GM23338 (cell line): ENCODE results near the gene SCTR. TPM values are rescaled to one million over a fixed set of nuclear protein-coding genes. Genes with fewer than 3 reads are reported as not detected.

Experiments
- ATAC-seq: fragments of 200-7000 bp; cut with Tn5 transposase; 3 replicates; pipeline ENCODE4 v1.9.1; 2020
- DNase-seq: peaks from one replicate; pipeline ENCODE4 v3.0.0-alpha.2; 2015; ENCODE audit warnings: low spot score
- H2AFZ ChIP-seq: fragments of 200-600 bp; sonication (generic); 2 replicates; pipeline ENCODE4 v1.8.0; 2016; ENCODE audit warnings: antibody characterized with exemption, mild to moderate bottlenecking, moderate library complexity
- H3F3A ChIP-seq: fragments of 200-600 bp; sonication (generic); replicated peaks from 2 replicates; pipeline ENCODE4 v1.8.0; 2017; ENCODE audit warnings: antibody characterized with exemption, mixed run types, low read depth
- H3K27ac ChIP-seq: fragments of 200-600 bp; sonication (generic); 2 replicates; pipeline ENCODE4 v1.6.1; 2016; ENCODE audit warnings: low read depth
- H3K27me3 ChIP-seq: fragments of 200-600 bp; sonication (generic); 2 replicates; pipeline ENCODE4 v1.8.0; 2016; ENCODE audit warnings: mild to moderate bottlenecking, mixed run types, moderate library complexity; ENCODE audit not compliant: insufficient read depth
- H3K36me3 ChIP-seq: fragments of 200-600 bp; sonication (generic); 2 replicates; pipeline ENCODE4 v1.8.0; 2016; ENCODE audit warnings: mild to moderate bottlenecking; ENCODE audit not compliant: insufficient read depth
- H3K4me1 ChIP-seq: fragments of 200-600 bp; sonication (generic); 2 replicates; pipeline ENCODE4 v1.8.0; 2016; ENCODE audit warnings: mild to moderate bottlenecking, moderate library complexity; ENCODE audit not compliant: insufficient read depth
- H3K4me2 ChIP-seq: fragments of 200-600 bp; sonication (generic); 2 replicates; pipeline ENCODE4 v1.7.1; 2017; ENCODE audit warnings: mixed run types
- H3K4me3 ChIP-seq: fragments of 200-600 bp; sonication (generic); 2 replicates; pipeline ENCODE4 v1.6.1; 2016; ENCODE audit warnings: mixed run types
- H3K79me2 ChIP-seq: fragments of 200-600 bp; sonication (generic); replicated peaks from 2 replicates; pipeline ENCODE4 v1.8.0; 2017; ENCODE audit warnings: mild to moderate bottlenecking; ENCODE audit not compliant: insufficient read depth
- H3K9me2 ChIP-seq: fragments of 200-600 bp; sonication (generic); 2 replicates; pipeline ENCODE4 v1.8.0; 2017; ENCODE audit not compliant: insufficient read depth
- H4K20me1 ChIP-seq: fragments of 200-600 bp; sonication (generic); replicated peaks from 2 replicates; pipeline ENCODE4 v1.8.0; 2017; ENCODE audit warnings: mild to moderate bottlenecking; ENCODE audit not compliant: insufficient read depth
- H3K27ac Mint-ChIP-seq: 2 replicates; pipeline ENCODE4 v1.8.0; 2020; ENCODE audit warnings: inconsistent platforms, mild to moderate bottlenecking, moderate library complexity, mixed read lengths
- H3K27me3 Mint-ChIP-seq: 3 replicates; pipeline ENCODE4 v1.8.0; 2022; ENCODE audit warnings: low read depth, mild to moderate bottlenecking, moderate library complexity, mixed read lengths, inconsistent platforms; ENCODE audit not compliant: insufficient read depth, poor library complexity
- H3K36me3 Mint-ChIP-seq: 3 replicates; pipeline ENCODE4 v1.8.0; 2021; ENCODE audit warnings: low read depth, mild to moderate bottlenecking, inconsistent platforms, moderate library complexity, mixed read lengths
- H3K4me1 Mint-ChIP-seq: 3 replicates; pipeline ENCODE4 v1.8.0; 2020; ENCODE audit warnings: mild to moderate bottlenecking, inconsistent platforms, mixed read lengths
- H3K4me3 Mint-ChIP-seq: 3 replicates; pipeline ENCODE4 v1.8.0; 2021; ENCODE audit warnings: moderate library complexity, mild to moderate bottlenecking, inconsistent platforms, mixed read lengths
- H3K9me3 Mint-ChIP-seq: 3 replicates; pipeline ENCODE4 v1.8.0; 2020; ENCODE audit warnings: moderate library complexity, mild to moderate bottlenecking, inconsistent platforms, mixed read lengths
- CREB1 ChIP-seq: fragments of 250-450 bp; sonication (Bioruptor Pico); IDR thresholded peaks from 2 replicates; pipeline ENCODE4 v1.5.0; 2020; ENCODE audit warnings: low read depth, mild to moderate bottlenecking, moderate library complexity
- EZH2 ChIP-seq: fragments of 200-600 bp; sonication (generic); IDR thresholded peaks from one replicate; pipeline ENCODE4 v1.8.0; 2017; ENCODE audit warnings: antibody characterized with exemption, mild to moderate bottlenecking, low read depth; ENCODE audit not compliant: unreplicated experiment
- EZH2phosphoT487 ChIP-seq: fragments of 200-600 bp; sonication (generic); IDR thresholded peaks from one replicate; pipeline ENCODE4 v1.8.1; 2018; ENCODE audit warnings: antibody characterized with exemption; ENCODE audit not compliant: unreplicated experiment
- JUNB ChIP-seq: IDR thresholded peaks from one replicate; pipeline ENCODE4 v1.6.1; 2016; ENCODE audit warnings: antibody characterized with exemption; ENCODE audit not compliant: unreplicated experiment
- NANOG ChIP-seq: IDR thresholded peaks from 2 replicates; pipeline ENCODE4 v1.6.1; 2016; ENCODE audit warnings: antibody characterized with exemption, borderline replicate concordance
- POLR2AphosphoS5 ChIP-seq: IDR thresholded peaks from 2 replicates; pipeline ENCODE4 v1.6.1; 2016; ENCODE audit warnings: antibody characterized with exemption, low read depth
- STAT1 ChIP-seq: IDR thresholded peaks from one replicate; pipeline ENCODE4 v1.6.1; 2016; ENCODE audit warnings: antibody characterized with exemption; ENCODE audit not compliant: unreplicated experiment
- ZNF114 ChIP-seq: fragments of 250-450 bp; sonication (Bioruptor Pico); IDR thresholded peaks from 2 replicates; pipeline ENCODE4 v1.5.0; 2020; ENCODE audit warnings: mild to moderate bottlenecking, moderate library complexity
- ZNF331 ChIP-seq: fragments of 250-450 bp; sonication (Bioruptor Pico); IDR thresholded peaks from 2 replicates; pipeline ENCODE4 v1.5.0; 2020; ENCODE audit warnings: low read depth, mild to moderate bottlenecking, moderate library complexity
- polyA plus RNA-seq: library from polyadenylated mRNA; unstranded; fragments of >200 nt; fragmentation: Nextera tagmentation; extraction: Ambion mirVana; gene quantifications from 2 replicates; pipeline ENCODE4 v1.2.1, GENCODE V29; 2016
- total RNA-seq: library from RNA; depleted of rRNA; stranded (reverse); fragments of >200 nt; shearing (Covaris generic); gene quantifications from 2 replicates; pipeline ENCODE4 v1.2.3, GENCODE V29; 2014
- TF ChIP-seq, protein P1 (sequence below): IDR thresholded peaks from 2 replicates; pipeline ENCODE4 v1.6.1; 2016; ENCODE audit warnings: antibody characterized with exemption
- TF ChIP-seq, protein P2 (sequence below): fragments of 250-450 bp; sonication (Bioruptor Pico); IDR thresholded peaks from 2 replicates; pipeline ENCODE4 v1.5.0; 2020; ENCODE audit warnings: mild to moderate bottlenecking, moderate library complexity
- TF ChIP-seq, protein P3 (sequence below): IDR thresholded peaks from one replicate; pipeline ENCODE4 v1.6.1; 2018; ENCODE audit warnings: antibody characterized with exemption; ENCODE audit not compliant: unreplicated experiment
- TF ChIP-seq, protein P4 (sequence below), 2 experiments: fragments of 200-600 bp in 1 of 2; sonication (generic) in 1 of 2; conservative IDR thresholded peaks; 2 replicates each; pipeline versions ENCODE4 v1.5.1 to v1.6.1; 2016 to 2017; ENCODE audit warnings: antibody characterized with exemption in 2 of 2, low read depth in 2 of 2, mild to moderate bottlenecking in 2 of 2, moderate library complexity in 1 of 2

Gene SCTR
- total and polyA plus RNA-seq, 2 experiments from 2014 or later: not detected

DNA sequence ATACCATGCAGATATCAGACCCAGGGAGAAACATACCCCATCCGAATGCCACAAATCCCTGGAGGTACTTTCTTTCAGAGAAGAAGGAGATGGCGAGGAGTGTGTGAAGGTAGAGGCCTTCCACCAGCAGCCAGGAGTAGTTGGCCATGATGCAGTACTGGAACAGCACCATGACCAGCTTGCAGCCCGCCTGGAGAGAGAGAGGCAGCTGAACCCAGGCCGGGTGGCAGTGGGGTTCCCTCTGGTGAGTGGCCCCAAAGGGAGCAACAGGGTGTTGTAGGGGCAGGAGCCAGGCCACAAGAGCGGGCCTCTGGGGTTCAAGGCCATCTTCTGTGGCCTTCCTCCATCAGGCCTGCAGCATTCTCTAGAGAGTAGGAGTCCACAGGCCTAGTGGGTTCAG, 62.5 kb downstream of the SCTR start:
- Histone ChIP-seq H3K9me2 (no peaks in the 10 kb centered on the region), H3K79me2 (no peaks in the 10 kb centered on the region), H3F3A (no peaks in the 10 kb centered on the region), H3K4me2 (no peak overlapping the region), H2AFZ (no peak overlapping the region), H3K4me1 (no peaks in the 10 kb centered on the region), H4K20me1 (no peaks in the 10 kb centered on the region), H3K36me3 (no peaks in the 10 kb centered on the region), H3K27ac (no peak overlapping the region), H3K27me3 (no peaks in the 10 kb centered on the region), H3K4me3 (no peak overlapping the region)
- Mint-ChIP-seq H3K36me3 (no peaks in the 10 kb centered on the region), H3K4me3 (no peak overlapping the region), H3K4me1 (no peaks in the 10 kb centered on the region), H3K27me3 (peaks cover 3% of the 10 kb centered on the region), H3K9me3 (no peaks in the 10 kb centered on the region; the same call in 2 of the 3 replicates), H3K27ac (no peak overlapping the region)
- TF ChIP-seq POLR2AphosphoS5: no peak
- TF ChIP-seq JUNB: no peak
- TF ChIP-seq, protein P1, sequence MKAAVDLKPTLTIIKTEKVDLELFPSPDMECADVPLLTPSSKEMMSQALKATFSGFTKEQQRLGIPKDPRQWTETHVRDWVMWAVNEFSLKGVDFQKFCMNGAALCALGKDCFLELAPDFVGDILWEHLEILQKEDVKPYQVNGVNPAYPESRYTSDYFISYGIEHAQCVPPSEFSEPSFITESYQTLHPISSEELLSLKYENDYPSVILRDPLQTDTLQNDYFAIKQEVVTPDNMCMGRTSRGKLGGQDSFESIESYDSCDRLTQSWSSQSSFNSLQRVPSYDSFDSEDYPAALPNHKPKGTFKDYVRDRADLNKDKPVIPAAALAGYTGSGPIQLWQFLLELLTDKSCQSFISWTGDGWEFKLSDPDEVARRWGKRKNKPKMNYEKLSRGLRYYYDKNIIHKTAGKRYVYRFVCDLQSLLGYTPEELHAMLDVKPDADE: no peak
- TF ChIP-seq, protein P2, sequence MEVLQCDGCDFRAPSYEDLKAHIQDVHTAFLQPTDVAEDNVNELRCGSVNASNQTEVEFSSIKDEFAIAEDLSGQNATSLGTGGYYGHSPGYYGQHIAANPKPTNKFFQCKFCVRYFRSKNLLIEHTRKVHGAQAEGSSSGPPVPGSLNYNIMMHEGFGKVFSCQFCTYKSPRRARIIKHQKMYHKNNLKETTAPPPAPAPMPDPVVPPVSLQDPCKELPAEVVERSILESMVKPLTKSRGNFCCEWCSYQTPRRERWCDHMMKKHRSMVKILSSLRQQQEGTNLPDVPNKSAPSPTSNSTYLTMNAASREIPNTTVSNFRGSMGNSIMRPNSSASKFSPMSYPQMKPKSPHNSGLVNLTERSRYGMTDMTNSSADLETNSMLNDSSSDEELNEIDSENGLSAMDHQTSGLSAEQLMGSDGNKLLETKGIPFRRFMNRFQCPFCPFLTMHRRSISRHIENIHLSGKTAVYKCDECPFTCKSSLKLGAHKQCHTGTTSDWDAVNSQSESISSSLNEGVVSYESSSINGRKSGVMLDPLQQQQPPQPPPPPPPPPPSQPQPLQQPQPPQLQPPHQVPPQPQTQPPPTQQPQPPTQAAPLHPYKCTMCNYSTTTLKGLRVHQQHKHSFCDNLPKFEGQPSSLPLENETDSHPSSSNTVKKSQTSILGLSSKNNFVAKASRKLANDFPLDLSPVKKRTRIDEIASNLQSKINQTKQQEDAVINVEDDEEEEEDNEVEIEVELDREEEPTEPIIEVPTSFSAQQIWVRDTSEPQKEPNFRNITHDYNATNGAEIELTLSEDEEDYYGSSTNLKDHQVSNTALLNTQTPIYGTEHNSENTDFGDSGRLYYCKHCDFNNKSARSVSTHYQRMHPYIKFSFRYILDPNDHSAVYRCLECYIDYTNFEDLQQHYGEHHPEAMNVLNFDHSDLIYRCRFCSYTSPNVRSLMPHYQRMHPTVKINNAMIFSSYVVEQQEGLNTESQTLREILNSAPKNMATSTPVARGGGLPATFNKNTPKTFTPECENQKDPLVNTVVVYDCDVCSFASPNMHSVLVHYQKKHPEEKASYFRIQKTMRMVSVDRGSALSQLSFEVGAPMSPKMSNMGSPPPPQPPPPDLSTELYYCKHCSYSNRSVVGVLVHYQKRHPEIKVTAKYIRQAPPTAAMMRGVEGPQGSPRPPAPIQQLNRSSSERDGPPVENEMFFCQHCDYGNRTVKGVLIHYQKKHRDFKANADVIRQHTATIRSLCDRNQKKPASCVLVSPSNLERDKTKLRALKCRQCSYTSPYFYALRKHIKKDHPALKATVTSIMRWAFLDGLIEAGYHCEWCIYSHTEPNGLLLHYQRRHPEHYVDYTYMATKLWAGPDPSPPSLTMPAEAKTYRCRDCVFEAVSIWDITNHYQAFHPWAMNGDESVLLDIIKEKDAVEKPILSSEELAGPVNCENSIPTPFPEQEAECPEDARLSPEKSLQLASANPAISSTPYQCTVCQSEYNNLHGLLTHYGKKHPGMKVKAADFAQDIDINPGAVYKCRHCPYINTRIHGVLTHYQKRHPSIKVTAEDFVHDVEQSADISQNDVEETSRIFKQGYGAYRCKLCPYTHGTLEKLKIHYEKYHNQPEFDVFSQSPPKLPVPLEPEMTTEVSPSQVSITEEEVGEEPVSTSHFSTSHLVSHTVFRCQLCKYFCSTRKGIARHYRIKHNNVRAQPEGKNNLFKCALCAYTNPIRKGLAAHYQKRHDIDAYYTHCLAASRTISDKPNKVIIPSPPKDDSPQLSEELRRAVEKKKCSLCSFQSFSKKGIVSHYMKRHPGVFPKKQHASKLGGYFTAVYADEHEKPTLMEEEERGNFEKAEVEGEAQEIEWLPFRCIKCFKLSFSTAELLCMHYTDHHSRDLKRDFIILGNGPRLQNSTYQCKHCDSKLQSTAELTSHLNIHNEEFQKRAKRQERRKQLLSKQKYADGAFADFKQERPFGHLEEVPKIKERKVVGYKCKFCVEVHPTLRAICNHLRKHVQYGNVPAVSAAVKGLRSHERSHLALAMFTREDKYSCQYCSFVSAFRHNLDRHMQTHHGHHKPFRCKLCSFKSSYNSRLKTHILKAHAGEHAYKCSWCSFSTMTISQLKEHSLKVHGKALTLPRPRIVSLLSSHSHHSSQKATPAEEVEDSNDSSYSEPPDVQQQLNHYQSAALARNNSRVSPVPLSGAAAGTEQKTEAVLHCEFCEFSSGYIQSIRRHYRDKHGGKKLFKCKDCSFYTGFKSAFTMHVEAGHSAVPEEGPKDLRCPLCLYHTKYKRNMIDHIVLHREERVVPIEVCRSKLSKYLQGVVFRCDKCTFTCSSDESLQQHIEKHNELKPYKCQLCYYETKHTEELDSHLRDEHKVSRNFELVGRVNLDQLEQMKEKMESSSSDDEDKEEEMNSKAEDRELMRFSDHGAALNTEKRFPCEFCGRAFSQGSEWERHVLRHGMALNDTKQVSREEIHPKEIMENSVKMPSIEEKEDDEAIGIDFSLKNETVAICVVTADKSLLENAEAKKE (CRISPR knock-in tag): no peak
- TF ChIP-seq, protein P3, sequence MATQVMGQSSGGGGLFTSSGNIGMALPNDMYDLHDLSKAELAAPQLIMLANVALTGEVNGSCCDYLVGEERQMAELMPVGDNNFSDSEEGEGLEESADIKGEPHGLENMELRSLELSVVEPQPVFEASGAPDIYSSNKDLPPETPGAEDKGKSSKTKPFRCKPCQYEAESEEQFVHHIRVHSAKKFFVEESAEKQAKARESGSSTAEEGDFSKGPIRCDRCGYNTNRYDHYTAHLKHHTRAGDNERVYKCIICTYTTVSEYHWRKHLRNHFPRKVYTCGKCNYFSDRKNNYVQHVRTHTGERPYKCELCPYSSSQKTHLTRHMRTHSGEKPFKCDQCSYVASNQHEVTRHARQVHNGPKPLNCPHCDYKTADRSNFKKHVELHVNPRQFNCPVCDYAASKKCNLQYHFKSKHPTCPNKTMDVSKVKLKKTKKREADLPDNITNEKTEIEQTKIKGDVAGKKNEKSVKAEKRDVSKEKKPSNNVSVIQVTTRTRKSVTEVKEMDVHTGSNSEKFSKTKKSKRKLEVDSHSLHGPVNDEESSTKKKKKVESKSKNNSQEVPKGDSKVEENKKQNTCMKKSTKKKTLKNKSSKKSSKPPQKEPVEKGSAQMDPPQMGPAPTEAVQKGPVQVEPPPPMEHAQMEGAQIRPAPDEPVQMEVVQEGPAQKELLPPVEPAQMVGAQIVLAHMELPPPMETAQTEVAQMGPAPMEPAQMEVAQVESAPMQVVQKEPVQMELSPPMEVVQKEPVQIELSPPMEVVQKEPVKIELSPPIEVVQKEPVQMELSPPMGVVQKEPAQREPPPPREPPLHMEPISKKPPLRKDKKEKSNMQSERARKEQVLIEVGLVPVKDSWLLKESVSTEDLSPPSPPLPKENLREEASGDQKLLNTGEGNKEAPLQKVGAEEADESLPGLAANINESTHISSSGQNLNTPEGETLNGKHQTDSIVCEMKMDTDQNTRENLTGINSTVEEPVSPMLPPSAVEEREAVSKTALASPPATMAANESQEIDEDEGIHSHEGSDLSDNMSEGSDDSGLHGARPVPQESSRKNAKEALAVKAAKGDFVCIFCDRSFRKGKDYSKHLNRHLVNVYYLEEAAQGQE: no peak
- no peak for TF ChIP-seq EZH2phosphoT487
- TF ChIP-seq EZH2: no peak
- no peak for TF ChIP-seq STAT1
- TF ChIP-seq ZNF114 (CRISPR knock-in tag): no peak
- TF ChIP-seq NANOG: no peak
- TF ChIP-seq, protein P4, sequence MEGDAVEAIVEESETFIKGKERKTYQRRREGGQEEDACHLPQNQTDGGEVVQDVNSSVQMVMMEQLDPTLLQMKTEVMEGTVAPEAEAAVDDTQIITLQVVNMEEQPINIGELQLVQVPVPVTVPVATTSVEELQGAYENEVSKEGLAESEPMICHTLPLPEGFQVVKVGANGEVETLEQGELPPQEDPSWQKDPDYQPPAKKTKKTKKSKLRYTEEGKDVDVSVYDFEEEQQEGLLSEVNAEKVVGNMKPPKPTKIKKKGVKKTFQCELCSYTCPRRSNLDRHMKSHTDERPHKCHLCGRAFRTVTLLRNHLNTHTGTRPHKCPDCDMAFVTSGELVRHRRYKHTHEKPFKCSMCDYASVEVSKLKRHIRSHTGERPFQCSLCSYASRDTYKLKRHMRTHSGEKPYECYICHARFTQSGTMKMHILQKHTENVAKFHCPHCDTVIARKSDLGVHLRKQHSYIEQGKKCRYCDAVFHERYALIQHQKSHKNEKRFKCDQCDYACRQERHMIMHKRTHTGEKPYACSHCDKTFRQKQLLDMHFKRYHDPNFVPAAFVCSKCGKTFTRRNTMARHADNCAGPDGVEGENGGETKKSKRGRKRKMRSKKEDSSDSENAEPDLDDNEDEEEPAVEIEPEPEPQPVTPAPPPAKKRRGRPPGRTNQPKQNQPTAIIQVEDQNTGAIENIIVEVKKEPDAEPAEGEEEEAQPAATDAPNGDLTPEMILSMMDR (conservative IDR thresholded peaks at IDR 0.05; ENCODE audit: low read depth in 2 of 2): no peak
- no peak for TF ChIP-seq ZNF331 (CRISPR knock-in tag)
- TF ChIP-seq CREB1 (CRISPR knock-in tag): no peak
- DNase-seq (no peak), ATAC-seq (no peak)
